CD4-positive, alpha-beta T cell treated with Interferon alpha-2 for 1 hour (primary cell): ENCODE data around the gene C2orf68.
A peak's percentile ranks its signal among the peaks of the same experiment; 100 is the strongest.
"Not testable (repeated sequence)": the region's sequence is repeated elsewhere in the genome, so short reads cannot be mapped to it uniquely, and the experiment has no call there.

Experiments used
- DNase-seq, 2 donors: peaks; one replicate each; pipeline ENCODE4 v3.0.0-alpha.2; 2020 to 2022

The C2orf68 gene

GRCh38 chr2:85628658-85629057, 16.8 kb upstream of the C2orf68 start:
- DNase-seq: no peak

GRCh38 chr2:85623991-85624390, 12.1 kb upstream of the C2orf68 start:
- DNase-seq: no peak

- DNase-seq: no peak
Measured at GRCh38 chr2:85621338-85621737, 9.5 kb upstream of the C2orf68 start.

GRCh38 chr2:85619617-85620016, 7.8 kb upstream of the C2orf68 start:
- no peak for DNase-seq

GRCh38 chr2:85617723-85618122, 5.9 kb upstream of the C2orf68 start:
- not testable (repeated sequence) for DNase-seq

GRCh38 chr2:85615413-85615728, 3.5 kb upstream of the C2orf68 start:
- DNase-seq: no peak

- not testable (repeated sequence) for DNase-seq
Measured at GRCh38 chr2:85614757-85615156, 2.9 kb upstream of the C2orf68 start.

- no peak for DNase-seq
Measured at GRCh38 chr2:85613717-85614515, 2.0 kb upstream of the C2orf68 start.

GRCh38 chr2:85611217-85611704, 605 bp downstream of the C2orf68 start:
- DNase-seq: no peak

GRCh38 chr2:85607268-85608215, 4.3 kb downstream of the C2orf68 start:
- DNase-seq: no peak

GRCh38 chr2:85606116-85606455, 5.8 kb downstream of the C2orf68 start:
- DNase-seq: no peak

- no peak for DNase-seq
Measured at GRCh38 chr2:85605406-85606115, 6.3 kb downstream of the C2orf68 start.

GRCh38 chr2:85604568-85605339, 7.1 kb downstream of the C2orf68 start:
- no peak for DNase-seq

- DNase-seq: not testable (repeated sequence)
Measured at GRCh38 chr2:85604133-85604444, 7.8 kb downstream of the C2orf68 start.

- peak; percentile 87 to 91 for DNase-seq
Measured at GRCh38 chr2:85602476-85603234, 9.2 kb downstream of the C2orf68 start, which contains the start of gene TMEM150A. TSS of gene TMEM150A (minus strand) at chr2:85602698. CDS start at chr2:85601948, 750 bp downstream.

GRCh38 chr2:85601771-85602475, 9.9 kb downstream of the C2orf68 start:
- no peak for DNase-seq

GRCh38 chr2:85600951-85601770, 10.7 kb downstream of the C2orf68 start:
- DNase-seq: no peak

- no peak for DNase-seq
Measured at GRCh38 chr2:85600235-85600575, 11.7 kb downstream of the C2orf68 start.

GRCh38 chr2:85599468-85600234, 12.2 kb downstream of the C2orf68 start:
- DNase-seq: no peak
